MM.1S (cell line): Measurements from ENCODE around the gene HS2ST1.

Experiments used
- EZH2 ChIP-seq: fragments of 300-600 bp; sonication (generic); optimal IDR thresholded peaks from 2 replicates; pipeline ENCODE3; 2017; ENCODE audit warnings: low read depth, mild to moderate bottlenecking, antibody characterized with exemption, low read length, mixed read lengths
- TF ChIP-seq, protein P1 (sequence below): fragments of 300-600 bp; sonication (generic); IDR thresholded peaks from 2 replicates; pipeline ENCODE4 v1.5.1; 2016; ENCODE audit warnings: antibody characterized with exemption, low read length, mixed read lengths

DNA sequence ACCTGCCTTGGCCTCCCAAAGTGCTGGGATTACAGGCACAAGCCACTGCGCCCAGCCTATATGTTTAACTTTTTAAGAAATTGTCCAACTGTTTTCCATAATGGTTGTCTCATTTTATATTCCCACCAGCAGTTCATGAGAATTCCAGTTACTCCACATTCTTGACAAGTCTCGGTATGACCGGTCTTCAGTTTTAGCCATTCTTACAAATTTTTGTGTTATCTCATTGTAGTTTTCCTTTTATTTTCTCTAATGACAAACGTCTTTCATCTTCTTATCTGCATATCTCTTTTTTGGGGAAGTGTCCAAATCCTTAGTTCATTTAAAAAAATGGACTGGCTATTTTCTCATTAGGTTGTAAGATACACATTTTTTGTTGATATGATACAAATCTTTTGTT lies 132.5 kb downstream of the HS2ST1 start:
- no peak for TF ChIP-seq EZH2
- TF ChIP-seq, protein P1, sequence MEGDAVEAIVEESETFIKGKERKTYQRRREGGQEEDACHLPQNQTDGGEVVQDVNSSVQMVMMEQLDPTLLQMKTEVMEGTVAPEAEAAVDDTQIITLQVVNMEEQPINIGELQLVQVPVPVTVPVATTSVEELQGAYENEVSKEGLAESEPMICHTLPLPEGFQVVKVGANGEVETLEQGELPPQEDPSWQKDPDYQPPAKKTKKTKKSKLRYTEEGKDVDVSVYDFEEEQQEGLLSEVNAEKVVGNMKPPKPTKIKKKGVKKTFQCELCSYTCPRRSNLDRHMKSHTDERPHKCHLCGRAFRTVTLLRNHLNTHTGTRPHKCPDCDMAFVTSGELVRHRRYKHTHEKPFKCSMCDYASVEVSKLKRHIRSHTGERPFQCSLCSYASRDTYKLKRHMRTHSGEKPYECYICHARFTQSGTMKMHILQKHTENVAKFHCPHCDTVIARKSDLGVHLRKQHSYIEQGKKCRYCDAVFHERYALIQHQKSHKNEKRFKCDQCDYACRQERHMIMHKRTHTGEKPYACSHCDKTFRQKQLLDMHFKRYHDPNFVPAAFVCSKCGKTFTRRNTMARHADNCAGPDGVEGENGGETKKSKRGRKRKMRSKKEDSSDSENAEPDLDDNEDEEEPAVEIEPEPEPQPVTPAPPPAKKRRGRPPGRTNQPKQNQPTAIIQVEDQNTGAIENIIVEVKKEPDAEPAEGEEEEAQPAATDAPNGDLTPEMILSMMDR = no peak
